GM19397 (cell line): ENCODE data around the gene B4GAT1.
A peak's percentile ranks its signal among the peaks of the same experiment; 100 is the strongest.
"Not testable (repeated sequence)": the region's sequence is repeated elsewhere in the genome, so short reads cannot be mapped to it uniquely, and the experiment has no call there.

ENCODE experiments used
- ATAC-seq: cut with Tn5 transposase; IDR thresholded peaks from one replicate; pipeline ENCODE4 v1.9.1; 2021; ENCODE audit warnings: mild to moderate bottlenecking, moderate library complexity; ENCODE audit not compliant: unreplicated experiment

B4GAT1 gene

GRCh38 chr11:66347425-66348276 is at the start of gene B4GAT1:
Gene B4GAT1 (minus strand): TSS chr11:66347629. CDS start chr11:66347545, 84 bp downstream.
- ATAC-seq, result peak; percentile 47

- no peak for ATAC-seq
These were observed 46.5 kb upstream of the B4GAT1 start for GRCh38 chr11:66393954-66394353.

DNA sequence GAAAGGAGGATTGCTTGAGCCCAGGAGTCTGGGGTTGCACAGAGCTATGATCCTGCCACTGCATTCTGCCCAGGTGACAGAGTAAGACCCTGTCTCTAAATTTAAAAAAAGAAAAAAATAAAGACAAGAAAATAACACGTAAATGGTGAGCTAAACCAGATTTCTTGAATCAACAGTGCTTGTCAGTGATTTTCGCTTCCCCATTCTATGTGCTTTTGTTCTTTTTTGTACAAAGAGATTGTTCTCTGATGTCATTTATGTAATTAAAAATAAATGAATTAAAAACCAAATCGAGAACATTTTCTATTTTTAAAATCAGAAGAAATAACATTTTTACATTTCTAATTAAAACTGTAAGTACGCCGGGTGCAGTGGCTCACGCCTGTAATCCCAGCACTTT is 43.9 kb upstream of the B4GAT1 start:
- ATAC-seq, result no peak

DNA sequence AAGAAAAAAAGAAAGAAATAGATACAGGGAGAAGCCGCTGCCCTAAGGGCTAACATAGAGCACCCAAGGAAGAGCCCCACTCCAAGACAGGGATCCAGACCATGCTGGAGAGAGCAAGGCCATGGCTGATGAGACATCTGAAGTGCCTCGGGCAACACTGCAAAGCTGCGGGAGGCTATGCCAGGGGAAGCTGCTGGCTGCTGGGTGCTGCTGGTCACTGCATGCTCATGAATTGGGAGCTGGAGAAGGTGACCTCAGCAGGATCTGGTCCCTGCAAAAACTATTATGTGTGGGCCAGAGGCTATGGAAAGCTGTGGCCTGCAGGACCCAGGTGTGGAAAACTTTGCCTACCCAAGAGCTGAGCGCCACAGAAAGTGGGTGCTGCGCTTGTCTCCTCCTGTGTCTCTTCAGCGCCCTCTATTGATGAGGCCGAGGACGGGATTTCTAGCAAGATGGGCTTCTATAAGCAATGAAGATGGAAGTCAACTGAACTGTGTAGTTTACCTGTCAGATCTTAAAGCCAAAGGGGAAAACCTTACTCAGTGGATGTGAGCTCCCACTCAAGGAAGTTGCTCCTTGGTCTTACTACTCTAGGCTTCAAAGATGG is 41.5 kb upstream of the B4GAT1 start:
- no peak for ATAC-seq

DNA sequence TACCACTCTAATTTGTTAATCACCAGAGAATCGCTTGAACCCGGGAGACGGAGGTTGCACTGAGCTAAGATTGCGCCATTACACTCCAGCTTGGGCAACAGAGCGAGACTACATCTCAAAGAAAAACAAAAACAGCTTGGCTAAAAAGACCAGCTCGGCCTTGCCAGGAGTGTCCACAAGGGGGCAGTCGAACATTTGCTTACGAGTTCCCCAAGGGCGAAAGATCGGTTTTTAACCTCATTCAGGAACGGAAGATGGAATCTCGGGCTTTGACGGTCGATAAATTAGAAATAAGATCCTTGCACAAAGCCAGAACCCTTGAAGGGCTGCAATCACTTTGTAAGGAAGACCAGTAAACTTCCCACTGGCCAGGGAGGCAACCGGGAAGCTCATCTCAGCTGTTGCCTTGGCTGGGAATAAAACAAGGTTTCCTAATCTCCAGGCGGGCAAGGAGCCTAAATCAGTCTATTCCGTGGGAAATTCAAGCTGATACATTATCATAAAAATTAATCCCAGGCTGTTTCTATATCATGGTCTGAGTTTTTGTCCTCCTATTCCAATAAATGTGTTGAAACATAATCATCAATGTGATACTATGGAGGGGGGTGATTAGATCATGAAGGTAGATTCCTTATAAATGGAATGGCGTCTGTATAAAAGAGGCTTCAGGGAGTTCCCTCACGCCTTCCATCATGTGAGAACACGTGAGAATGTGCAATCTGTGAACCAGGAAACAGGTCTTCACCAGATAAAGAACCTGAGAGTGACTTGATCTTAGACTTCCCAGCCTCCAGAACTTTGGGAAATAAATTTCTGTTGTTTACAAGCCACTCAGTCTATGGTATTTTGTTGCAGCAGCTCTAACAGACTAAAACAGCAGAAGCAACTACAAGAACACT is 39.0 kb upstream of the B4GAT1 start:
- no peak for ATAC-seq

GRCh38 chr11:66384316-66384715 is 36.9 kb upstream of the B4GAT1 start:
- not testable (repeated sequence) for ATAC-seq

DNA sequence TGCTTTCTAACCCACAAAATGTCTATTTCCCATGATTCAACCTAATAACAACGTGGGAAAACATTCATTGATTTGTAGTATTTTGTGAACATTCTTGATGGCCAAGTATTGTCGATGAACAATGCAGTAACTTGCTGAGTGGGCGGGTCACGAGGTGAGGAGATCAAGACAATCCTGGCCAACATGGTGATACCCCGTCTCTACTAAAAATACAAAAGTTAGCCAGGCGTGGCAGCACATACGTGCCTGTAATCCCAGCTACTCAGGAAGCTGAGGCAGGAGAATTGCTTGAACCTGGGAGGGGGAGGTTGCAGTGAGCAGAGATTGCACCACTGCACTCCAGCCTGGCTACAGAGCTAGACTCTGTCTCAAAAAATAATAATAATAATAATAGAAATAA is 32.8 kb upstream of the B4GAT1 start:
- ATAC-seq, result not testable (repeated sequence)

GRCh38 chr11:66373690-66374287 is 26.4 kb upstream of the B4GAT1 start:
- ATAC-seq, result not testable (repeated sequence)

DNA sequence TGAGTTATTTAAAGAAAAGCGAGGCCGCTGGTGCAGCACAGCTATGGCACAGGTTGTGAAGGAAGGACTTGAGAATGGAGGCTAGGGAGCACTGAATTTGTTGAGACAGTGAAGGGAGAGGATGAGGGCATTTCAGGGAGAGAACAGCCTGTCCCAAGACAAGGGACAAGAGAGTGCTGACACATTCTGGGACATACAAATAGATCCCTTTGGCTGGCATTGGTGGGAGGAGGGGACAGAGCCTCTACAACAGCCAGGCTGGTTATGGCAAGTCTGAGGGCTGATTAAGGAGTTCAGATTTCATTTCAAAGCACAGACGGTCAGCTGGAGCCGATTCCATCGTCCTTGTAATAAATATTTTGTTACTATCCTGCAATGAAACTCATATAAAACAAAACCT is 25.8 kb upstream of the B4GAT1 start:
- ATAC-seq, result no peak

GRCh38 chr11:66371627-66372415 is 24.4 kb upstream of the B4GAT1 start, which contains the start of gene SLC29A2:
Gene SLC29A2 (minus strand): TSS chr11:66371760. CDS start chr11:66371591, 169 bp downstream.
- ATAC-seq, result peak; percentile 57

DNA sequence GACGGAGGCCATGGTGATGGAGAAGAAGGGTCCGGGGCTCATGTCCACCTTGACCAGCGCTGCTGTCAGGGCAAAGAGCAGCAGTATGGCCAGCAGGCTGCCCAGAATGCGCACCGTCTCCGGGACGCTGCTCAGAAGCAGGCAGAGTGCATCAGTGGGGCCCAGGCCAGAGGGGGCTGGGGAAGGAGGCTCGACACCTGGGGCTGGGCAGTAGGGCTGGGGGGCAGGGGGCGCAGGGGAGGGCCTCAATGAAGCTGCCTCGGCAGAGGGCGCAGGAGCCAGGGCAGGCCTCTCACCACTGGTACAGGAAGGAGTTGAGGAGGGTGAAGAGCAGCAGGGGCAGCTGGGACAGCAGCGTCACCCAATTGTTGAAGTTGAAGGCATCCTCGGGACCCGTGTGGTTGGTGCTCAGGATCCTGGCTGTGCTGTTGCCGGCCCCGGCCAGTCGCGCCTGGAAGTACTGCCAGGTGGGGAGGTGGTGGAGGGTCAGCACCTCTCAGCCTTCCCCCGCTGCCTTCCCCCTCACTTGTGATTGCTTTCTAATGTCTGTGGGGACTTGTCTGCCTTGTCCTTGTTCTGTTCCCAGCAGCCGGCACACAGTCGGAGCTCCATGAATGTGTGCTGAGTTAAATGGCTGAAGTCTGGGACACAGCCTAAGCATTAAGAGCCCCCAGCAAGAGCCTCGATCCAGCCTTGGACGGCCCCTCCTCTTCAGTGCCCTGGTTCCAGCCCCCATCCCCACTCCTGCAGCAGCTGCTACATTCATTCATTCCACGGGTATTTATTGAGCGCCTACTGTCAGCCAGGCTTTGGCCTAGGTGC is 21.9 kb upstream of the B4GAT1 start:
- ATAC-seq, result no peak

DNA sequence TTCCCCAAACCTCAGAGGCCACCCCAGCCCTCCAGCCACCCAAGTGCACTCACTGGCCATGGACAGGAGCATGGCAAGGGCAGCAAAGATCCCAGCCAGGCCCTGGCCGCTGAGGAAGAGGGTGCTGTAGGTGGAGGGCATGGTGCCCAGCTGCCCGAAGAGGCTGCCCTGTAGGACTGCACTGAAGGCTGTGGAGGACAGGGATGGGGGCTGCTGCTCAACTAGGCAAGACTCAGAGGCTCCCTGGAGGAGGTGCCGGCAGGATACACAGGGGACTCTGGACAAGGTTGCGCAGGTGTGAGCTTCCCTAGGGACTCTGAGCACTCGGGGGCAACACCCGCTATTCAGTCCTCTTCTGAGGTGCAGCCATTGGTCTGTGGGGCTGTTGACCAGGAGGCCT is 21.1 kb upstream of the B4GAT1 start:
- no peak for ATAC-seq

DNA sequence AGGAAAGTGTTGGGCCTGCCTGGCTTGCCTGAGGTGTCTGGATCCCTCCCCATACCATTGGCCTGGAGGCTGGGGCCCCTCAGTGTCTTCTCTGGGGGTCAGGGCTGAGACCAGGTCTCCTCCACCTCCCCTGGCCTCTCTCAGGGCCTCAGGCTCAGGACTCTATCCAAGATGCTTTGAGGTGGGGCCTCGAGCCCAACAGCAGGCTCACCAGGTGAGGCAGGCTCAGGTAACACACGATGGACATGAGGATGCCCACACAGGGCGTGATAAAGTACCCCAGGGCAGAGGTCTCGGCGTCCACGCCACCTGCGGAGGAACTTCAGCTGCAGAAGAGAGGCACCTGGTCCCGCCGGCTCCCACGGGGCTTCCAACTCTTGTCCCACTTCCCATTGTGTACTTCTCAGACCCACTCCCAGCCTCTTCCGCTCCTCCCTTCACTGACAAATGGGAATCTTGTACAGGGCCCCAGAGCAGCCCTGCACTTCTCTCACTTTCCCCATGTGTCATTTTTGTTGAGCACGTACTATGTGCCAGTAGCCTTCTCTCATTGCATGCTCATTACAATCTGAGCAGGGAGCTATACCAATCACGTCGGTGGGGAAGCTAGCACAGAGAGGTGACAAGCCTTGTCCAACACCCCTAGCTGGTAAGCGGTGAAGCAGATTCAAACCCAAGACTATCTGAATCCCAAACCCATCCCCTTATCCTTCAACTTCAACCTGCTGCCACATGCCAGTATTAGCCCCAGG is 20.3 kb upstream of the B4GAT1 start:
- ATAC-seq, result no peak

GRCh38 chr11:66366844-66367477 is 19.5 kb upstream of the B4GAT1 start:
- ATAC-seq, result no peak

- no peak for ATAC-seq
These were observed 18.5 kb upstream of the B4GAT1 start for GRCh38 chr11:66365711-66366619.

DNA sequence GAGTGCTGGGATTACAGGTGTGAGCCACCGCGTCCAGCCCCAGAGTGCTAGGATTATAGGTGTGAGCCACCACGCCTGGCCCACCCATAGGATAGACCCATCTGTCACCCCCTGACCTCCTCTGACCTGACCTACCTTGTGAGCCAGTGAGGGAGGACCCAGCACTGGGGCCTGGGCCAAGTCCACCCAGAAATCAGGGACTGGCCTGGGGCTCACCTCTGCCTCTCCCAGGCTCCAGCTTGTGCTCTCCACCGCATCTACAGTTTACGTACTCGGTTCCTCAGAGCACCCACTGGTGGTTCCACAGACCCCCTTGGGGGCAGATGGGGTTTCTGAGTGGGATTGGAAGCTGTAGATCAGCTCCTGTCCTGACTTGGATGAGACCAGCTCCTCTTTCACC is 17.7 kb upstream of the B4GAT1 start:
- ATAC-seq, result no peak
